Lung (tissue), 12 donors: ENCODE results near the gene B4GALT5. TPM values are rescaled to one million over a fixed set of nuclear protein-coding genes. Genes with fewer than 3 reads are reported as not detected.

Source experiments
- ATAC-seq: fragments of 200-7000 bp; cut with Tn5 transposase; one replicate; pipeline ENCODE4 v1.9.1; 2020; ENCODE audit warnings: moderate number of reproducible peaks; ENCODE audit not compliant: insufficient read depth, low FRiP score
- DNase-seq, 3 donors: peaks; one replicate each; pipeline ENCODE4 v3.0.0-alpha.2; 2013 to 2017
- H3K27ac ChIP-seq, 2 donors: one replicate each; pipeline ENCODE4 v1.5.1; 2013; ENCODE audit warnings: mild to moderate bottlenecking in 2 of 2, moderate library complexity in 2 of 2, control low read depth in 1 of 2, inconsistent platforms in 1 of 2, low read depth in 1 of 2, low read length in 1 of 2
- H3K27me3 ChIP-seq, 3 donors: one replicate each; pipeline ENCODE4 v1.5.1; 2013; ENCODE audit warnings: low read length in 2 of 3; ENCODE audit not compliant: control insufficient read depth in 3 of 3, insufficient read depth in 3 of 3
- H3K36me3 ChIP-seq, 4 donors: one replicate each; pipeline ENCODE4 v1.5.1; 2013; ENCODE audit warnings: low read length in 4 of 4, mild to moderate bottlenecking in 1 of 4, moderate library complexity in 1 of 4; ENCODE audit not compliant: control insufficient read depth in 4 of 4, insufficient read depth in 4 of 4
- H3K4me1 ChIP-seq, 5 donors: one replicate each; pipeline ENCODE4 v1.5.1; 2013; ENCODE audit warnings: low read length in 5 of 5, mild to moderate bottlenecking in 2 of 5, moderate library complexity in 1 of 5; ENCODE audit not compliant: control insufficient read depth in 5 of 5, insufficient read depth in 5 of 5
- H3K4me3 ChIP-seq: one replicate; pipeline ENCODE4 v1.5.1; 2013; ENCODE audit warnings: mild to moderate bottlenecking, control low read depth, moderate library complexity
- H3K9ac ChIP-seq, 2 donors: one replicate each; pipeline ENCODE4 v1.5.1; 2013; ENCODE audit warnings: low read length in 2 of 2, control low read depth in 1 of 2; ENCODE audit not compliant: insufficient read depth in 1 of 2
- H3K9me3 ChIP-seq, 4 donors: one replicate each; pipeline ENCODE4 v1.5.1; 2013; ENCODE audit warnings: low read length in 3 of 4, mild to moderate bottlenecking in 1 of 4, moderate library complexity in 1 of 4; ENCODE audit not compliant: control insufficient read depth in 4 of 4, insufficient read depth in 3 of 4
- WGBS, 2 donors: extraction: QIAGEN DNeasy Blood & Tissue Kit; methylation state at CpG; one replicate each; pipeline ENCODE4 v1.1.7; 2013; 5-methylcytosine and 5-hydroxymethylcytosine counted together
- polyA plus RNA-seq, 2 donors: library from polyadenylated mRNA; stranded (reverse); fragments of 200-250 nt; gene quantifications; one replicate each; pipeline ENCODE4 v1.2.1, GENCODE V29; 2013
- total RNA-seq, 2 donors: library from RNA; depleted of rRNA in 1 of 2; stranded (reverse); fragments of >200 nt in 1 of 2; gene quantifications; one replicate each; pipeline ENCODE4 v1.2.1, GENCODE V29; 2014 to 2021
- TF ChIP-seq, protein P1 (sequence below): IDR thresholded peaks from 2 replicates; pipeline ENCODE4 v1.5.1; 2012; ENCODE audit warnings: mild to moderate bottlenecking; ENCODE audit errors: control extremely low read depth, extremely low read depth
- donor health status: control.
- donor health status: control.
- donor health status: Bipolar disorder and iron deficiency.
- donor health status: healthy.
- donor health status: DM: yes; HTN: yes; CAD: no.

Gene B4GALT5
- total and polyA plus RNA-seq, 4 donors = 13.9 to 56.7 (median 41.9) TPM

DNA sequence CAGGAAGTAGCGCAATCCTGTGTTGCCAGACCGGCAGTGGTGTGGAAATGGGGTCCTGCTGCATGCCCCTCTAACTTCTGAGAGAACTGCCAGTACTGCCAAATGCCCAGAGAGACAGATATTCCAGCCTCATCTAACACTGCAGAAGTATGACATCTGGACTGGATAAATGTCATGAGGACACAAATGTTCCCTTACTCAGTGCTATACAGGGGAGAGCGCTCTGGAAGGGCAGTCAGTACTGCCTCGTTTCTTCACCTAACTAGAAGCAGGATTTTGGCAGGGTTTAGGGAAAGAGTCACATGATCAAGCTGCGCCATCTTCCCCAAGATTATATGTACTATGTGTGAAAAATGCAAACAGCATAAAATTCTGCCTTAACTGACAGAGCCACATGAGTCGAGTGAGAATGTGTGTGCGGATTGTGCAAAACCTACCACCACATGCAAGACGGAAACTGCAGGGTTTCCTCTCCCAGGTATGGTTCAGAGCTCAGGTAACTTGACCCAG lies 59.7 kb downstream of the B4GALT5 start:
- Histone ChIP-seq H3K9ac (no peak overlapping the region), H3K4me1 (peaks cover 0 to 18% (median 8%) of the 10 kb centered on the region in 5 donors), H3K9me3 (peaks cover 0 to 5% (median 0%) of the 10 kb centered on the region in 4 donors), H3K36me3 (peaks cover 13 to 26% (median 20%) of the 10 kb centered on the region in 4 donors), H3K4me3 (no peak overlapping the region), H3K27me3 (no peaks in the 10 kb centered on the region), H3K27ac (no peak overlapping the region)
- DNase-seq (no peak), ATAC-seq (no peak)
- TF ChIP-seq, protein P1, sequence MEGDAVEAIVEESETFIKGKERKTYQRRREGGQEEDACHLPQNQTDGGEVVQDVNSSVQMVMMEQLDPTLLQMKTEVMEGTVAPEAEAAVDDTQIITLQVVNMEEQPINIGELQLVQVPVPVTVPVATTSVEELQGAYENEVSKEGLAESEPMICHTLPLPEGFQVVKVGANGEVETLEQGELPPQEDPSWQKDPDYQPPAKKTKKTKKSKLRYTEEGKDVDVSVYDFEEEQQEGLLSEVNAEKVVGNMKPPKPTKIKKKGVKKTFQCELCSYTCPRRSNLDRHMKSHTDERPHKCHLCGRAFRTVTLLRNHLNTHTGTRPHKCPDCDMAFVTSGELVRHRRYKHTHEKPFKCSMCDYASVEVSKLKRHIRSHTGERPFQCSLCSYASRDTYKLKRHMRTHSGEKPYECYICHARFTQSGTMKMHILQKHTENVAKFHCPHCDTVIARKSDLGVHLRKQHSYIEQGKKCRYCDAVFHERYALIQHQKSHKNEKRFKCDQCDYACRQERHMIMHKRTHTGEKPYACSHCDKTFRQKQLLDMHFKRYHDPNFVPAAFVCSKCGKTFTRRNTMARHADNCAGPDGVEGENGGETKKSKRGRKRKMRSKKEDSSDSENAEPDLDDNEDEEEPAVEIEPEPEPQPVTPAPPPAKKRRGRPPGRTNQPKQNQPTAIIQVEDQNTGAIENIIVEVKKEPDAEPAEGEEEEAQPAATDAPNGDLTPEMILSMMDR = no peak
- WGBS, 2 donors = 48 to 77% methylated on average over 8 of the region's 8 CpGs

DNA sequence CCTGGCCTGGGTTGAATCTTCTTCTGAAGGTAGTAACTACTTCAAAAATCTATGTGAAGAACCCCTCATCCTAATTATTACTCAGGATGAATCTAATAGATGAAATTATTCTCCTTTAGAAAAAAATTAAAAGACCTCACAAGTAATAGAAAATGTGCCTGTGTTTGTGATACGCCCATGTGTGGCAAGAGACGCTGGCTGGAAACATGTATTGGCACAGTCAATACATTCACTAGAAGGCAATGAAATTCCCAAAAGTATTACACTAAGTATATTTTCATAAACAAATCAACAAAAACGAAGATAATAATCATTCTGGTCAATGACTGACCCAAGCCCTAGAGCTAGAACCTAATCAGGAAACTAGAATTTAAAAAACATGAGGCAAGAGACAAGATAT lies 64.0 kb downstream of the B4GALT5 start:
- TF ChIP-seq, protein P1 = no peak
- Histone ChIP-seq H3K4me1 (no peaks in the 10 kb centered on the region), H3K9me3 (no peaks in the 10 kb centered on the region), H3K27me3 (no peaks in the 10 kb centered on the region), H3K9ac (no peak overlapping the region), H3K4me3 (no peak overlapping the region), H3K27ac (no peak overlapping the region), H3K36me3 (peaks cover 26 to 39% (median 35%) of the 10 kb centered on the region in 4 donors)
- 81 to 86% methylated on average over 3 of the region's 3 CpGs for WGBS, 2 donors
- ATAC-seq = no peak
- no peak for DNase-seq

DNA sequence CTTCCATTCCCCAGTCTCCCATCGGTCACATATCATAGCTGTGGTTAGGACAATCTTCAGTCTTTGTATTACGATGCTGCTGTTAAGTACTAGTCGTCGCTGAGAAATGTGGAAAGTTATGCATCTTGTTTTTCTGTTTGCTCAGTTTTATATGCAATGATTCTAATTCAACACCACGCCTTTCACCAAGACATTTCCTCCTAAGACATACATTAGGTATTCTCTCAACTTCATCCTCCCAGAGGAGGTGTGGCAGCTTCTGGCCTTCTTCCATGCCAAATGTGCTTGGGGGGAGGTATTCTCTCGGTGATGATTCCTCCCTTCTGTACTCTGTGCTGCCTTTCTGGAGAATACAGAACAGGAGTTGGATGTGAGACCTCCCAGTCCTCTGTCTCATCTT lies 66.1 kb downstream of the B4GALT5 start:
- Histone ChIP-seq H3K9ac (no peak overlapping the region), H3K4me3 (no peak overlapping the region), H3K4me1 (peaks cover 0 to 10% (median 6%) of the 10 kb centered on the region in 5 donors), H3K27me3 (no peaks in the 10 kb centered on the region), H3K9me3 (no peaks in the 10 kb centered on the region), H3K27ac (no peak overlapping the region), H3K36me3 (peaks cover 23 to 33% (median 32%) of the 10 kb centered on the region in 4 donors)
- 93 to 96% methylated on average over 6 of the region's 6 CpGs for WGBS, 2 donors
- DNase-seq (no peak), ATAC-seq (no peak)
- TF ChIP-seq, protein P1 = no peak

DNA sequence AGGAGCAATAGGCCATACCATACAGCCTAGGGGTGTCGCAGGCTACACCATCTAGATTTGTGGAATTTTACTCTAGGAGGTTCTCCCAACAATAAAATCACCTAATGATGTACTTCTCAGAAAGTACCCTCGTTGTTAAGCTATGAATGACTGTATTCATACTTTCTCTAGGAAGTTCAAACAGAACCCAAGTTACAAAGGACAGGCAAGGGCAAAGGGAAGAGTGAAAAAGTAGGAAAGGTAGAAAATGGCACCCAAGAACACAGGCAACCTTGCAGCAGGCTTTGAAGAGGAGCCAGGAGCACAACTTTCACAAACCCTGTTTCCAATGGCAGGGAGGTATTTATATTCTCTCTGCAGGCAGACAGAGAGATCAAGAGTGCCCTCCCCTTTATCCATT lies 67.2 kb downstream of the B4GALT5 start:
- Histone ChIP-seq H3K27me3 (no peaks in the 10 kb centered on the region), H3K27ac (no peak overlapping the region), H3K4me1 (peaks cover 0 to 20% (median 16%) of the 10 kb centered on the region in 5 donors), H3K9me3 (no peaks in the 10 kb centered on the region), H3K4me3 (no peak overlapping the region), H3K36me3 (peaks cover 32 to 40% (median 36%) of the 10 kb centered on the region in 4 donors), H3K9ac (no peak overlapping the region)
- WGBS, 2 donors = 84 to 89% methylated on average over 2 of the region's 2 CpGs
- TF ChIP-seq, protein P1 = no peak
- no peak for DNase-seq
- no peak for ATAC-seq
